ENCODE measurements around the gene GRIA1. TPM values are rescaled to one million over a fixed set of nuclear protein-coding genes. Genes with fewer than 3 reads are reported as not detected.

GRIA1 gene
- total RNA-seq, 4 donors from 2014 or later, result 0.27 to 1.9 (median 0.99) TPM

GRCh38 chr5:153480401-153480800 is 10.1 kb upstream of the GRIA1 start:
- no peaks in the 10 kb centered on the region for H3K9me3 ChIP-seq
- H3K27me3 ChIP-seq, result no peaks in the 10 kb centered on the region
- H3K4me1 ChIP-seq, result no peaks in the 10 kb centered on the region
- TF ChIP-seq EP300 (IDR thresholded peaks at IDR 0.05), result no peak
- no peak for TF ChIP-seq POLR2AphosphoS5 (IDR thresholded peaks at IDR 0.05)
- no peak for ATAC-seq
- no peaks in the 10 kb centered on the region for H3K36me3 ChIP-seq
- H3K4me3 ChIP-seq, result no peak overlapping the region
- H3K27ac ChIP-seq, result no peak overlapping the region

GRCh38 chr5:153483482-153483881 is 7.0 kb upstream of the GRIA1 start:
- 81 to 87% methylated on average over 3 to 4 of the region's 4 CpGs for WGBS, 2 donors (ENCODE audit: low coverage in 1 of 2)

DNA sequence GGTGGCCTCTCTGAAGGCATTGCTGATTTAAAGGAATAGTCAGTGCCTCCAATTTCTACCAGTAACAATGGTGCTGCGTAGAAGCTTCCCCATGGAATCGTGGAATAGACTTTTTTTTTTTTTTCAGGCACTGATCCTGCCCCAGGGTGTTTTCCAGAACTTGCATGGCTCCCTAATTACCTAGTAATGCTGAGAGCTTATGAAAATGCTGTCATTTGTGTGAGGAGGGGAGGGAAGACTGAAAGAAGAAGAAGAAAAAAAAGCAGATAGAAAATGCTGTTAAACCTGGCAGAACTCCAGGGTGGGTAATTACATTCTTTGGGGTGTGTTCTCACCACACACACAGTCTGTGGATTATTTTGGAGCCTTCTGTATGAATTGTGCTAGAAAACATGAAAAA is 4.8 kb upstream of the GRIA1 start:
- no peak overlapping the region for H3K4me3 ChIP-seq
- H3K4me1 ChIP-seq, result peaks cover 0 to 6% (median 0%) of the 10 kb centered on the region in 3 donors
- H3K27me3 ChIP-seq, result peaks cover 26% of the 10 kb centered on the region
- H3K9me3 ChIP-seq, result no peaks in the 10 kb centered on the region
- H3K36me3 ChIP-seq, result no peaks in the 10 kb centered on the region
- ATAC-seq, result no peak
- TF ChIP-seq POLR2A (IDR thresholded peaks at IDR 0.05) (no peak), CTCF (IDR thresholded peaks at IDR 0.05) (no peak), EP300 (IDR thresholded peaks at IDR 0.05) (no peak), POLR2AphosphoS5 (IDR thresholded peaks at IDR 0.05) (no peak)
- H3K27ac ChIP-seq, result no peak overlapping the region
- WGBS, 2 donors (ENCODE audit: low coverage in 1 of 2), result 40% methylated on average over 1 of the region's 2 CpGs; no CpG with 5 or more reads in 1 of the 2 donors

More at GRCh38 chr5:153483482-153483881, 7.0 kb upstream of the GRIA1 start:
- H3K9me3 ChIP-seq, result no peaks in the 10 kb centered on the region
- H3K4me1 ChIP-seq, result no peaks in the 10 kb centered on the region
- no peak for ATAC-seq
- TF ChIP-seq EP300 (IDR thresholded peaks at IDR 0.05) (no peak), POLR2AphosphoS5 (IDR thresholded peaks at IDR 0.05) (no peak), CTCF (IDR thresholded peaks at IDR 0.05) (no peak), POLR2A (IDR thresholded peaks at IDR 0.05) (no peak)
- peaks cover 9% of the 10 kb centered on the region for H3K27me3 ChIP-seq
- H3K4me3 ChIP-seq, result no peak overlapping the region
- H3K27ac ChIP-seq, result no peak overlapping the region
- H3K36me3 ChIP-seq, result no peaks in the 10 kb centered on the region

GRCh38 chr5:153486771-153487170 is 3.7 kb upstream of the GRIA1 start:
- WGBS, 2 donors (ENCODE audit: low coverage in 1 of 2), result 20% methylated on average over 1 of the region's 2 CpGs; no CpG with 5 or more reads in 1 of the 2 donors
- Histone ChIP-seq H3K9me3 (no peaks in the 10 kb centered on the region), H3K27ac (no peak overlapping the region), H3K27me3 (peaks cover 37% of the 10 kb centered on the region), H3K4me1 (peaks cover 0 to 11% (median 0%) of the 10 kb centered on the region in 3 donors), H3K36me3 (no peaks in the 10 kb centered on the region), H3K4me3 (no peak overlapping the region)
- no peak for ATAC-seq
- TF ChIP-seq POLR2AphosphoS5 (IDR thresholded peaks at IDR 0.05), result no peak

- WGBS, 2 donors (ENCODE audit: low coverage in 1 of 2), result 77 to 78% methylated on average over 3 of the region's 3 CpGs
- Histone ChIP-seq H3K36me3 (no peaks in the 10 kb centered on the region), H3K27me3 (peaks cover 56% of the 10 kb centered on the region), H3K27ac (no peak overlapping the region), H3K9me3 (no peaks in the 10 kb centered on the region), H3K4me3 (no peak overlapping the region), H3K4me1 (peaks cover 0 to 11% (median 0%) of the 10 kb centered on the region in 3 donors)
- no peak for ATAC-seq
- TF ChIP-seq POLR2A (IDR thresholded peaks at IDR 0.05) (no peak), POLR2AphosphoS5 (IDR thresholded peaks at IDR 0.05) (no peak), CTCF (IDR thresholded peaks at IDR 0.05) (no peak), EP300 (IDR thresholded peaks at IDR 0.05) (no peak)
These were observed 859 bp upstream of the GRIA1 start for GRCh38 chr5:153489611-153490010.

DNA sequence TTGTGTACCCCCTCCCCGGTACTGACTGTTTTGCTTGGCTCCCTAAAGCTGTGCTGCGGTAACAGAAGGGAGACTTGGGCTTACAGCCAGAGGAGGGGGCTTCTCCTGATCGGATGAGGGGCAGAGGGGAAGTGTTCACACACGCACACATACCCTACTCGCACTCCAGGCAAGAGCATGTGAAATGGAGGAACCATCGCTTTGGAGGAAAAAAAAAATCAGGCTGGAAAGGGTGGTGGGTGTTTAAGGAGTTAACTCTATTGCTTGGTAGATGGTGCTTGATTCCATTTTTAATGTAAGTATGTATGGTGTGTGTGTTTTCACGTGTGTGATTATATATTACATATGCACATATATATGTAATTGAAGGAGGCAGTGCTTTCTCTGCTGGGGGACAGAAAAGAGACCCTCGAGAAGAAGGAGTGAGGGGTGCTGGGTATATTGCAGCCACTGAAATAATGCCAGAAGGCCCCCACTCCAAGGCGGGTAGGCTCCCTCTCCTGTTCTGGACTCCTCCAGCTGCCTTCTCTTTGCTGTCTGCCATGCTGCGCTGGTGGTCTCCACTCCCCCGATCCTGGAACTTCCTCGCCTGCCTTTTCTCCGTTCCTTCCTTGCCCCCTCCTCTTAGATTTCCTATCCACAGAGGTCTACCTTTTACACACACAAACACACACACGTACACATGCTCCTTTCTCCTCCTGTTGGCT is 721 bp downstream of the GRIA1 start:
- Histone ChIP-seq H3K36me3 (no peaks in the 10 kb centered on the region), H3K27me3 (peaks cover 56% of the 10 kb centered on the region), H3K4me3 (peak overlapping the region in 1 of 2 donors; percentile 23), H3K9me3 (no peaks in the 10 kb centered on the region), H3K27ac (no peak overlapping the region), H3K4me1 (peaks cover 0 to 11% (median 0%) of the 10 kb centered on the region in 3 donors)
- 21 to 29% methylated on average over 8 of the region's 14 CpGs for WGBS, 2 donors (ENCODE audit: low coverage in 1 of 2)
- TF ChIP-seq CTCF (IDR thresholded peaks at IDR 0.05), result no peak
- no peak for TF ChIP-seq POLR2A (IDR thresholded peaks at IDR 0.05)
- TF ChIP-seq EP300 (IDR thresholded peaks at IDR 0.05), result no peak
- no peak for TF ChIP-seq POLR2AphosphoS5 (IDR thresholded peaks at IDR 0.05)
- ATAC-seq, result no peak

All from gastroesophageal sphincter (tissue), 4 donors.